Central memory CD4-positive, alpha-beta T cell (primary cell): ENCODE measurements around the gene TALDO1.

ENCODE experiments used
- DNase-seq: peaks from one replicate; pipeline ENCODE4 v3.0.0; 2022

TALDO1 gene

DNA sequence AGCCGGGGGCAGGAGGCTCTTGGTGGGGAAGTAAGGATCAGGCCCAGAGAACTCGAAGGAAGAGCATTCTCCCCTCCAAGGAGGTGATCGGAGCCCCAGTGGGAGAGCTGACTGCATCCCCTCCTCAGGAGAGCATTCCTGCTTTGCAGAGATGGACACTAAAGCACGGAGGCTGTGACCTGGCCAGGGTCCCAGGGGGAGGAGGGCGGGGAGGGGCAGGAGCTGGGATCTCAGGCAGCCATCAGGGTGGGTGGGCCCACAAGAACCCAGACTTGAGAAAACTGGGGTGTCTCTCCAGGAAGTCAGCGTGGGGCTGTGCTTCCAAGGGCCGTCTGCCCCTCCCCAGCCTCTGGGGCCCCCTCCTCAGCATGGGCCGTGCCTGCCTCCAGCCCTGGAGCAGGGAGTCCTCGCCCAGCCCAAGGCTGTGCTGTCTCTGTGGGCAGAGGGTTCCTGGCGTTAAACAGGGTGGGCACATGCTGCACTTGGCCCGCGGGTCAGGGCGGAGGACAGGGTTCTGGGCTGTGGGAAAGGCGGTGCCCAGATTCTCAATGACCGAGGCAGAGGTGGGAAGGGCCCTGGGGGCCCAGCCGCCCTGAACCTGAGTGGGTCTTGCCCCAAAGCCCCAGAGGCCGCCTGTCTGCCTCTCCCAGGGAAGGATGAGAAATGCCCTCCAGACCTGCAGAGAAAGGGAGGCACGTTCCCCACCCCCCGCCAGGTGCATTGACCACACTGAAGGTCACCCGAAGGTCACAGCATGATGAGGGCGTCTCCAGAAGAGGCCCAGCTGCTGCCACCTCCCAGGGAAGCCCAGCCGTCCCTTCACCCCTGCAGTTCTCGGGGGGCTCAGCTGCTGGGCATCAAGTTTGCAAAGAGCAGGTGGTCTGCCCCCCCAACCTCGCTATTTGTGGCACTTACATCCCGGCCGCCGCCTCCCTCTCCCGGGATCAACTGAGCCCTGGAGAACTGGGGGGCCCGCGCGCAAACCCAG lies 42.0 kb downstream of the TALDO1 start:
- no peak for DNase-seq

DNA sequence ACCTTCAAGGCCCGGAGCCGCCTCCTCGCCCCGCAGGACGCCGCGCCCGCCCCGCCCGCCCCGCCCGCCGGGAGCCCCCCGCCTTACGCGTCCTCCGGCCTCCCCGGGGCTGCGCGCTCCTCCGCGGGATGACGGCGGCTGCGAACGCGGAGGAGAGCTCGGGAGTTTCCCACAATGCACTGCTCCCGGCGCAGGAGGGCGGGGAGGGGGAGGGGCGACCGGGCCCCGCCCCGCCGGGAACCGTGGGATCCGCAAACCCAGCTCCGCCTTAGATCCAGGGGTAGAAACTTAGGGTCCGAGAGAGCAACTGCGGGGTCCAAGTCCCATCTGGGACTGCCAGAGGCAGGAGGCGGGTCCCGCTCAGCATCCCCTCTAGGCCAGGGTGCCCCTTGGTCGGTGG lies 42.7 kb downstream of the TALDO1 start, which contains the start of gene CEND1:
CEND1 (minus strand) TSS at position 148 of the 400 bp plus-strand sequence. CDS start 1,514 bp downstream, outside the sequence.
- DNase-seq: no peak

DNA sequence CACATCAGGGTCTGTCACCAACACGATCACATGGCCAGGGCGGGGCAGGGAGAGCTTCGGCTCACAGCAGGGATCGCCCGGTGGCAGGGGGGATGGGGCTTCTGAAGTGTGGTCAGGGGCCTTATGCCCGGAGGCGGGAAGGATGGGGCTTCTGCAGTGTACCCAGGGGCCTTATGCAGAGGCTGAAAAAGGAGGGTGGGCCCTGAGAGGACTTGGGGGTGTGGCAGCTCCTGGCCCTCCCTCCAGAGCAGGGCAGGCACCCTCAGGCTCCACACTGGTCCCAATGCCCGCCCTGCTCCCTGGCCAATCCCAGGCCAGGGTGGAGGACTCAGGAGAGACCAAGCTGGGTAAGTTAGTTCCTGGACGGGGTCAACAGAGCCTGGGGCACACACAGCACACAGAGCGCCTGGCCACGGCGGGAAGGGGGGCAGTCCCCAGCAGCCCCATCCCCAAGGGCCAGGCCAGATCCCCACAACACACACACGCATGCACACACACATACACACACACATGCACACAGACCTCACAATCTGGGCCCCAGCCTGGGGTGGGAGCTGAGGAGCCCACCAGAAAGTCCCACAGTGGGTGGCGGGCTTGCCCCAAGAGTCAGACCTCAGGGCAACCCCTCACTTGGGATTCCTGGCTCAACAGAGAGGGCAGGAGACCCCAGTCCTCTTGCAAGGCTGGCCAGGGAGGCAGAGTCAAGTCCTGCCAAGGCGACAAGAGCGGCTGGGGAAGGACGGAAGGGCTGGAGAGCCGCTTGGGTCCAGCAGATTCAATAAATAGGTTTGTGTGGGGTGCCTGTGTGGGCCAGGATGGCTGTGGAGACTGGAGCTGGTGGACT lies 43.7 kb downstream of the TALDO1 start:
- DNase-seq: no peak

DNA sequence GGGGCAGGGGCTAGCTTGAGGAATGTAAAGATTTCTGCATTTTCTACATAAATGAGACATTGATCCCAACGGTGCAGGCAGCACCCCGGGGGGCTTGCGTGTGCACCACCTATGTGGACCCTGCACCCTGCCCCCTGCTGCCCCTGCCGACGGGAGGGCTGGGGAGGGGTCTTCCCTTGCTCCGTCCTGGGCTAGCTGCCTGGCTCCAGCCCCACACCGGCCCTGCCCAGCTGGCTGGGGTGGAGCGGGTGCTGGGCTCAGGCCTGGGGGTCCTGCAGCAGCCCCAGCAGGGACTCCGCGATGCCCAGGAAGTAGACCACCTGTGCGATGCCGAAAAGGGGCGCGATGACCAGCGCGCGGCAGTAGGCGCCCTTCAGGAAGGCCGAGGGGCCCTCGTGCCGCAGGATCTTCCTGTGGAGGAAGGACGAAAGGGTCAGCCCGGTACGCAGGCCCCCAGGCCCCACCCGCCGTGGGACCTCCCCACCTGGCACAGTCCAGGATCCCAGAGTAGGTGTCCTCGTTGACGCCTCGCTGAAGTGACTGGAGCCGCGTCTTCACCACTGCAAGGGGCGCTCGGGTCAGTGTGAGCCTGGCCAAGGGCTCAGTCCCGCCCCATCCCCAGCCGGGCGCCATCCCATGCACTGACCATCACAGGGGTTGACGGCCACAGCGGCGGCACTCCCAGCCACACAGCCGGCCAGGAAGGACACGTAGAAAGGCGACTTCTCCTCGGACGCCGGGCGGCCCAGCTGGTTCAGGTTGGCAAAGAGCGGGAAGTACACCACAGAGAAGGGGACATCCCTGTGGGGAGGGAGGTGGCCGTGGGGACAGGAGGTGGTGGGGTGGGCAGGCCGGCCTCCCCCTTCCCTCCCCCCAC lies 44.6 kb downstream of the TALDO1 start:
- no peak for DNase-seq

DNA sequence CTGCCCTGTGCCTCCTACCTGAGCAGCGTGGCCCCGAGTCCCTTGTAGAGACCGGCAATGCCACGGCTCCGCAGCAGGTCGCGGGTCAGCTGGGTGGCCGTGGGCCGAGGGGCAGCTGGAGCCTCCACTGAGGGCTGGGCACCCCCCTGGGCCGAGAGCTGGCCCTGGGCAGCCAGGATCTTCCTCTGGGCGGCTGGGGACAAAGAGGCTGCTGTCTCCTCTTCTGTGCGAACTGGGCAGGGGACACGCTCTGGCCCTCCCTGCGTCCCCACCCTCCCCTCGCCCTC lies 45.2 kb downstream of the TALDO1 start:
- DNase-seq: no peak

DNA sequence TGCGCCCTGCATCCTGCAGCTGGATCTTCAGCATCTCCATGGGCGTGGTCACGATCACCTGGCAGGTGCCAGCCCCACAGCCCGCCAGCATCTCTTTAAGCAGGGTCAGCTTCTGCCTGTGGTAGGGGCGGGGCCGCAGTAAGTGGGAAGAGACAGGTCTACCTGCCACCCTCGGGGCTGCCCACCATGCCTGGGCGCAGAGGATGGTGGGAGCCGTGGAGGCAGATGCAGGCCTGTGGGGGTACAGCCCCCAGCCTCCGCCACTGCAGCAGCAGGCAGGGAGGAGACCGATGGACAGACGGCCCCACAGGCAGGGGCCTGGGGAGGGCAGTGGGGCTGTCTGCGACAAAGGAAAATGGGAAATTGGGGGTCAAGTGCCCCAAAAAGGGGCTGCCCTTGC lies 45.6 kb downstream of the TALDO1 start:
- DNase-seq: no peak

DNA sequence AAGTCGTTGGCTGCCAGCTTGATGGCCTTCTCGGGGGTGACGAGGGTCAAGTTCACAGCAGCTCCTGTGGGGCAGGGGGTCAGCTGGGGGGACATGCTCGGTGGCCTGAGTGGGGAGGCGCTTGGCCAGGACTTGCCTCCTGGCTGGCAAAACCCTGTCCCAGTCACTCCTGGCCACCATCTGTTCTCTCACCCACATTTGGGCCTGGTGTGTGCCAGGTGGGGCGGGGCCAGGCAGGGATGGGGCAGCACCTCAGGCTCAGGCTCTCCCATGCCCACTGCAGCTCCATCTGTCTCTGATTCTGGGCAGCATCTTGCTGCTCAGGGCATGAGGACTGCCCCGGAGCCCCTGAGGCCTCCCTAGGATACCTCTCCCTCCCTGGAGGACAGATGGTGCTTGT lies 46.3 kb downstream of the TALDO1 start:
- DNase-seq: no peak

DNA sequence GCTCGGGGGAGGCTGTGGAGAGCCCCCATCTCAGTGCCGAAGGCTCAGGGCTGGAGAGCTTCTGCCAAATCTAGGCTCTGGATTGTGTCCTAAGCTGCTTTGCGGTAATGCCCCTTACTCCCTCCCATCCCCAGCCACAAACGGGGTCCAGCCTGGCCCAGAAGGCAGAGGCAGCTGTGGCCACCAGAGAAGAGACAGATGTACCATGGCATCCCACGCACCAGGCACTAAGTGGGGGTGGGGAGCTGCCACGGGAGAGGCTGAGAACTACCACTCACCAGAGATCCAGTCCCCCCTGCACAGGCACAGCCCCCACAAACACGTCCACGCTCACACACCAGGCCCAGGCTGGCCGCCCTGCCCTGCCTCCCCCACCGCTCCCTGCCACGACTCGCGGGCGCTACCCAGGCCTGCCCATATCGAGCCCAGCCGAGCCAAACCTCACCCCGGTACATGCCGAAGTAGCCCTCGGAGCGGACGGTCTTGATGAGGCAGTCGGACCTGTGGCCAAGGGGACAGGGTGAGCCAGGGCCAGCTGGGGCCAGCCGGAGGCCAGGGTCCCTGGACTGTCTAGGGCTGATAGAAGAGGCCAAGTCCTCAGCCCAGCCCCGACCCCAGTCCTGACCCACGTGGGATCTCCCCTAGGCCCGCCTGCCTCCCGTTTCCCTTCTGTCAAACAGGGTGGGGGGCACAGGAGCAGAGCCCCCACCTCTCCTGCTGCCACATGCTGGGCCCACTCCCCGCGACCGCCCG lies 46.9 kb downstream of the TALDO1 start:
- DNase-seq: no peak

DNA sequence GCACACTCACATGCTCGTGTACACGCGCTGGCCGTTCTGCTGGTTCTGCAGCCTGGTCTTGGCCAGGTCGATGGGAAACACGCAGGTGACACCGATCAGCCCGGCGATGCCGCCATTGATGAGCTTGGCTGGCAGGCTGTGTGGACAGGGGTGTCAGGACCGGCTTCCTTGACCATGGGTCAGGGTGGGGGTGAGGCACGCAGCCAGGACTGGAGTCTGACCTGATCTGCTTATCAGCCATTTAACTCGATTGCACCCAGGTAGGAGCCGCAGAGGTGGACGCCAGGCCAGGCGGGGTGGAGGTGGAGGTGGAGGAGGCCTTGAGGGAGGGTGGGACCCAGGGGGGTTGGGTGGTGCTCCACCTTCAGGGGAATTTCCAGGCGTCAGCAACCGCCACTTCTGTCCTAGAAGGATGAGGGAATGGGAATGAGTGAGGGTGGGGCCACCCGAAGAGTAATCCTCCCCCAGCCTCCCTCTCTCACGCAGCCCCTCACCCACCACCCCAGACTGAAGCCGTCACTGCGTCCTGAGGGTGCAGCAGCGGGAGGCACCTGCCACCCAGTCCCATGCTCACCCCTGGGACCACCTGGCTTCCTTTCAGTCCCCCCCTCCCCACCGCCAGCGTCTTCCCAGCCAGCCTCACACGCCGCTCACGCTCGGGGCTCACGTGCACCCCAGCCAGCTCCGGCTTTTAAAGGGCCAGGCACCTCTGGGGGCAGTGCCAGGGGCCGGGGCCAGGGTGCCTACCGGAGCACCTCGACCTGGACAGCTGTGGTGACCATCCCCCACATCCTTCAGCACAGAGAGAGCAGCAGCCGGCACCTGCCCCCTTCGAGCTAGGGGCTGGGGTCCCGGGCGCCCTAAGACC lies 47.7 kb downstream of the TALDO1 start:
- DNase-seq: no peak

DNA sequence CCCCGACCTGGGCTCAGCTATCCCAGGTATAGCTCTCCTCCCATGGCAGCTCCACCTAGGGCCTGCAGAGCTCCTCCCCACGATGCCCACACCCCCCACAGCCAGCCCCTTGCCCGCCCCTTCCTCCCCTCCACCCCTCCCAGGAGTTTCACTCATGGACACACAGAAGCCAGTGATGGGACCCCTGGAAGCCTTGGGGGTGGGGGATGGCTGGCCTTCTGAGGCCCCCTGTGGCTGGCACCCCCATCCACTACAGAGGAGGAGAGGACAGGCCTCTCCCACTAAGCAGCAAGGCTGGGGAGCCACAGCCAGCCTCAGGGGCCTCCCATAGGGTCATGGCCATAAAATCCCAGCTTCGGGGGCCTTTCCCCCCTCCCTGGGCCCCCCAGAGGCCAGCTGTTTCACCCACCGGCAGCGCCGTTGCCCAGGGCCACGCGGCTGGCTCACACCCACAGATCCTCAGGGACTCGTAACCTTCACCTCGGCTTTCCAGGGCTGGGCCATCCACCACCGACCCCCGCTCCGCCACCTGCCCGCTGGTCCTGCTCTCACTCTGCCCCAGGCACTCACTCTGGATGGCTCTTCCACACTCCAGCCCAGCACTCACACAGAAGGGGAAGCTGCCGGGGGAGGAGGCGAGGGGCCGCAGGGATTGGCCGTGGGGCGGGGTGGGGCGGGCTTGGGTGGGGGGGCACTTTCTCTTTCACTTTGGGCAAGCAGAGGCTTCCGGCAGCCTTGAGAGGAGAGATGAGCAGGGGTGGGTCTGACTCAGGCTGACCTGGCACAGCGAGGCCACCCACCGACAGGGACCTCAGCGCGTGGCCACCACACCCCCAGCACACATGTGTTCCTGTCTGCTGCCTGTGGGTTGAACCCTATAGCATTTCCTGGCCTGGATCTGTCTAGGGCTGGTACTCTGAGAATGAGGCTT lies 48.6 kb downstream of the TALDO1 start:
- DNase-seq: peak; percentile 71

DNA sequence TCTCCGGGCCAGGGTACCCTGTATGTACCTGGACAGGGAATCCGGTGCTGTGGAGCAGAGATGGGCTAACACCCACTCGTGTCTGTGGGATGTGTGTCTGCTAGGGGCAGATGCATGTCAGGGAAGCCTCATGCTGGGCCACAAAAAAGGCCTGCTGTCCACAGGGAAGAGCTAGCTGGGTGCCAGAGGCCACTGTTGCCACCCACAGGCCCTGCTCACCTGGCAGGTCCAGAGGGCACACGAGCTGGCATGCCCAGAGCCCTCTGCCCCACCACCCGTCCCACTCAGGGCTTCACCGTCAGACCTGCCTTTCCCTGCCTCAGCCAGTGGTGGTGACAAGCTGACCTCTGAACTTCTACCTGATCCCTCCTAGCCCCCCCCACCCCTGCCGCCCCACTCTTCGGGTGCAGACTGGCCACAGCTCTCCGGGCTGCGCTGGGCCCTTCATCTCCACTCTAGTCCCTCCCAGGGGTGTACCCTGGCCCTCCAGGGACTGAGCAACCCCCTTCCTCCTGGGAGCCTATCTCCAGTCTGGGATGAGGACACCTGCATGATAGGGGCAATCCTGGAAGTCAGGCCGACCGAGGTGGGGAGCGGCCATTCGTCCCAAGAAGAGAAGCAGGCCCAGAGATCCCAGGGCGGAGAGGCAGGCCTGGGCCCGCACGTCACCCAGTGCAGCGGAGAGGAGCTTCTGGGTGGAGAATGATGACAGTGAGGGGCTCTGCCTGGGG lies 49.5 kb downstream of the TALDO1 start:
- no peak for DNase-seq

DNA sequence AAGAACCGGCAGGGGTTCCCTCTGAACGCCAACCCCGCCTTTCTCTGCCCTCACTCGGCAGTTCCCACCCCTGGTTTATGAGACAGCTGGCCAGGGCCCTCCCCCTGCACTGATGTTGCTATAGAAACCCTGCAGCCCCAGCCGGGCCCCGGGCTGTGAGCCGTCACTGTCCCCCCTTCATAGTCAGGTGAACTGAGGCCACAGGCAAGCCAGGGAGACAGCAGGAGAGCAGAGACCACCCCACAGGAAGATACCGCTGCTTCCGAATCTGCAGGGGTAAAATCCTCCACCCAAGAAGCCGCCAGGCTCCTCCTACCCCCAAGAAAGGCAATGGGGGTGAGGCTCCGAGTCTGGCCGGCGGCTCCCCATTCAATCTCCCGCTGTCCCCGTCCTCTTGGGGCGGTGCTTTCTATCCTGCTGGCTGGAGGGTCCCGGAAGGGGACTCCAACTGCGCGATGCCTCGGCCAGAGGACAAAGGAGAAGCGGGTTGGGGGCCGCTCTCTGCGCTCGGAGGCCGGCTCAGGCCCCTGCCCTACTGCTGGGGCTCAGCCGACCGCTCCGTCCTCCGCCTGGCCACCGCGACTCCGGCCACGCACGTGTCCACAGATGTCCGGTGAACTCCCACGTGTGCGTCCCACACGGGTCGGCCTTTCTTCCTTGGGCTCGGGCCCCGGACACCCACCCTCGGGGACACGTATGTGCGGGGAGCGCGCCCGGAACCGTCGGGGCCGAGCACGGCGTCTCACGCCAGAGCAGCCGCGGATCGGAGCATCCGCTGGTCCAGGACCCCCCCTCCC lies 50.2 kb downstream of the TALDO1 start:
- DNase-seq: peak; percentile 72

DNA sequence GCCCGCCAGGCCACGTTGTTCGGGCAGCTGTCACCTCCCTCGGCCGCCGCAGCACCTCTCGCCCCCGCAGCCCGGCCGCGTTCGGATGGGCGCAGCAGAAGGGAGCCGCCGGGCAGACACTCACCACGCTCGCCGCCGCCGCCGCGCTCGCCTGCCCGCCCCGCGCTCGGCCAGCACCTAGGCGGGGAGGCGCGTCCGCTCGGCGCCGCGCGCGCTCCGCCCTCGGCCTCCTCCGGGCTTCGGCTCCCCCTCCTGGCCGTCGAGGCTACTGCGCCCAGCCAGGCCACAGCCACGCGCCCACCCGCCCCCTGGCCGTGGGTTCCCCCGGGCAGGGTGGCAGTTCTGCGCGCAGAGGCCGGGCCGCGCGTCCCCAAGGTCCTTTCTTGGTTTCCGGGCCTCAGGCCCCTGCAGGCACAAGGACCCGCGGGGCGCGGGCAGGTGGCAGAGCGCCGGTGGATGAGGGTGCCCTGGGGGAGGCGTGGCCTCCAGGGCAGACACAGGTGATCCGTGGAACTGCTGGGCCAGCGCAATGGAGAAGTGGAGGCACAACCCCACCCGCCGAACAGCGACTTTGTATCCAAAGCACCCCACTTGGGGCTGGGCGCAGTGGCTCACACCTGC lies 50.9 kb downstream of the TALDO1 start, which contains the start of gene SLC25A22:
SLC25A22 (minus strand) TSS at position 189 of the 621 bp plus-strand sequence. CDS start 3,275 bp downstream, outside the sequence.
- peak; percentile 80 for DNase-seq

DNA sequence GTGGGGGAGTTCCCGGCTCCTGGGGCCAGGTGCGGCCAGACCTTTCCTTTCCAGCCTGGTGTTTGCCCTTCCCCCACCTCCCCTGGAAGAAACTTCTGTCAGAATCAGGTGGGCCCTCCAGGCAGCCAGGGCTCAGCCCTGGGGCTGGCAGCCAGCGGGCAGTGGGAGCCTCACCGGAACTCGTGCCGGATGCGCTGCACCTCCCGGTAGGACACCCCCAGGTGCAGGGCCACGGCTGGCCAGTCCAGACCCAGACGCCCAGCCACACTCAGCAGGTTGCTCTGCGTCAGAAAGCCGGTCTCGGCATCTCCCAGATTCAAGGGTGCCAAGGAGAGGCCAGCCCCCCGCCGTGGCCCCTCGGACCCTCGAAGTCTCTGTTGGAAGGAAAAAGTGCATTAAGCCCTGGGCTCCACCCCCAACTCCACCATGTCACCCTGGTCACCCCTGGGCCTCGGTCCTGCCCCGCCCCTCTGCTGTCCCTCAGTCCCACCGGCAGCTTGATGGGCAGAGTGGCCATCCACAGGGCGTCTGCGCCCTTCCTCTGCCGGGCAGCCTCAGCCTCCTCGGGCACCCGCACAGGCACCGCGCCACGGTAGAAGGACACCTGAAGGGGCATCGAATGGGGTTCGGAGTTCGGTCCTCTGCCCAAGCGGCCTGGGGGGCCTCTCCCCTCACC lies 52.5 kb downstream of the TALDO1 start:
- no peak for DNase-seq

DNA sequence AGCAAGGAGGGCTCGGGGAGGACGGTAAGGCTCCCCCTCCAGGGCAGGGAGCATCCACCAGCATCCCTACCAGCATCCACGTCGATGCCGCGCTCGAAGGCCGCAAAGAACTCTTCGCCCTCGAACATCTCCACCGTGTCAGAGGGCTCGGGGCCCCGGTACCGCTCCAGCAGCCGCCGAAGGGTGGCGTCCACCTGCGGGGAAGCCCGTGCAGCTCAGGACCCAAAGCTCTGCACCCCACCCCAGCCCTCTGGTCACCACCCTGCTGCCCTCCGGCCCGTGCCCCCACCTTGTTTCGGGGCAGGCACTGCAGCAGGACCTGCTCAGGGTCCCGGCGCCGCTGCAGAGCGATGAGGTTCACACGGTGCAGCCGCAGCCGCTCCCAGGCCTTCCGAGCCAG lies 53.2 kb downstream of the TALDO1 start:
- DNase-seq: no peak

DNA sequence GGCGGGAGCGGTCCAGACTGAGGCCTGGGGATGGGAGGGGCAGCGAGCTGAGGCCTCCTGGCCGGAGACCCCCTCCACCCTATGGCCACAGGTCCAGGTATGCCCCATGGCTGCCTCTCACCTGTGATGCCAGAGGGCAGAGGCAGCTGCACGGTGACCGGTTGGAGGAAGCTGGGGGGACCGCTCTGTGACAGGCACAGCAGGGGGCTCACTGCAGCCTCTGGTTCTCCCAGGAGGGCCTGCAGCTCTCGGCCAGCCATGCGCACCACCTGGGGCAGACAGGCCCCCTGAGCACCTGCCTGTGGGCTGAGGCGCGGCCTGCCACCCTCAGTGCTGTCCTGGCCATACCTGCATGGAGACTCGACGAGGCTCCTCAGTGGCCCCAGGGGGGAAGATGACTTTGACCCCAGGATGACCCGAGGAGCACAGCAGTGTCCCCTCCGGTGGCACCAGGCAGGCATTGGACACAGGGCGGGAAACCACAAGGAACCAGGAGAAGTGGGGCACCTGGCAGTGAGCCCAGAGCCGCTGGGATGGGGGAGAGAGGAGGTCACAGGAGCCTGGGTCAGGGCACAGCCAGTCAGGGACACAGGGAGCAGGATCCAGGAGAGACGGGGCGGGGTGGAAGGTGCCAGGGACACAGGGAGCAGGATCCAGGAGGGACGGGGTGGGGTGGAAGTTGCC lies 54.0 kb downstream of the TALDO1 start:
- DNase-seq: no peak
